Smooth muscle cell (in vitro differentiated cells): ENCODE measurements around the gene TRAK1. TPM values are rescaled to one million over a fixed set of nuclear protein-coding genes. Genes with fewer than 3 reads are reported as not detected.

Source experiments
- DNase-seq: peaks from one replicate; lab custom pipeline; 2025; ENCODE audit not compliant: unreplicated experiment; lab: John Stamatoyannopoulos, UW
- H2AFZ ChIP-seq: fragments of 200-600 bp; sonication (generic); 2 replicates; pipeline ENCODE4 v1.6.0; 2016; ENCODE audit warnings: antibody characterized with exemption, low read depth, mild to moderate bottlenecking
- H3F3A ChIP-seq: fragments of 200-600 bp; sonication (generic); 2 replicates; pipeline ENCODE4 v1.6.0; 2017; ENCODE audit warnings: antibody characterized with exemption, low read depth
- H3K27ac ChIP-seq: fragments of 200-600 bp; sonication (generic); 2 replicates; pipeline ENCODE4 v1.5.1; 2016; ENCODE audit warnings: low read depth, mild to moderate bottlenecking
- H3K27me3 ChIP-seq: fragments of 200-600 bp; sonication (generic); 2 replicates; pipeline ENCODE4 v1.6.1; 2016; ENCODE audit warnings: low read depth, mild to moderate bottlenecking
- H3K36me3 ChIP-seq: fragments of 200-600 bp; sonication (generic); 2 replicates; pipeline ENCODE4 v1.5.1; 2016; ENCODE audit warnings: low read depth
- H3K4me1 ChIP-seq: fragments of 200-600 bp; sonication (generic); 2 replicates; pipeline ENCODE4 v1.5.1; 2016; ENCODE audit warnings: low read depth
- H3K4me2 ChIP-seq: fragments of 200-600 bp; sonication (generic); 2 replicates; pipeline ENCODE4 v1.6.0; 2016; ENCODE audit warnings: mild to moderate bottlenecking
- H3K4me3 ChIP-seq: fragments of 200-600 bp; sonication (generic); 2 replicates; pipeline ENCODE4 v1.5.1; 2016; ENCODE audit warnings: mild to moderate bottlenecking
- H3K79me2 ChIP-seq: fragments of 200-600 bp; sonication (generic); 2 replicates; pipeline ENCODE4 v1.6.0; 2016; ENCODE audit warnings: low read depth, mild to moderate bottlenecking
- H3K9ac ChIP-seq: fragments of 200-600 bp; sonication (generic); 2 replicates; pipeline ENCODE4 v1.6.0; 2016; ENCODE audit warnings: low read depth
- H3K9me3 ChIP-seq: fragments of 200-600 bp; sonication (generic); replicated peaks from 2 replicates; pipeline ENCODE4 v1.5.1; 2016; ENCODE audit warnings: low read depth
- H4K20me1 ChIP-seq: fragments of 200-600 bp; sonication (generic); 2 replicates; pipeline ENCODE4 v1.6.0; 2016; ENCODE audit warnings: low read depth
- WGBS: methylation state at CpG from one replicate; pipeline ENCODE4 v1.1.7; 2016; ENCODE audit warnings: low lambda C conversion rate; 5-methylcytosine and 5-hydroxymethylcytosine counted together
- polyA plus RNA-seq: library from polyadenylated mRNA; unstranded; fragments of >200 nt; fragmentation: Nextera tagmentation; extraction: Ambion mirVana; gene quantifications from 2 replicates; pipeline ENCODE4 v1.2.1, GENCODE V29; 2016
- total RNA-seq: library from RNA; depleted of rRNA; stranded (reverse); fragments of >200 nt; gene quantifications from 2 replicates; pipeline ENCODE4 v1.2.3, GENCODE V29; 2014
- TF ChIP-seq, protein P1 (sequence below): fragments of 200-600 bp; sonication (generic); IDR thresholded peaks from 2 replicates; pipeline ENCODE4 v1.5.1; 2017; ENCODE audit warnings: borderline replicate concordance, mild to moderate bottlenecking, antibody characterized with exemption; ENCODE audit not compliant: insufficient read depth, poor library complexity, severe bottlenecking

TRAK1 gene
- total and polyA plus RNA-seq, 2 experiments from 2014 or later = 8.7 to 16.3 TPM

- H3F3A ChIP-seq = no peaks in the 10 kb centered on the region
- no peak overlapping the region for H3K4me2 ChIP-seq
- H3K4me1 ChIP-seq = no peaks in the 10 kb centered on the region
- DNase-seq = no peak
- no peak overlapping the region for H3K9ac ChIP-seq
- no peak overlapping the region for H3K4me3 ChIP-seq
- TF ChIP-seq, protein P1, sequence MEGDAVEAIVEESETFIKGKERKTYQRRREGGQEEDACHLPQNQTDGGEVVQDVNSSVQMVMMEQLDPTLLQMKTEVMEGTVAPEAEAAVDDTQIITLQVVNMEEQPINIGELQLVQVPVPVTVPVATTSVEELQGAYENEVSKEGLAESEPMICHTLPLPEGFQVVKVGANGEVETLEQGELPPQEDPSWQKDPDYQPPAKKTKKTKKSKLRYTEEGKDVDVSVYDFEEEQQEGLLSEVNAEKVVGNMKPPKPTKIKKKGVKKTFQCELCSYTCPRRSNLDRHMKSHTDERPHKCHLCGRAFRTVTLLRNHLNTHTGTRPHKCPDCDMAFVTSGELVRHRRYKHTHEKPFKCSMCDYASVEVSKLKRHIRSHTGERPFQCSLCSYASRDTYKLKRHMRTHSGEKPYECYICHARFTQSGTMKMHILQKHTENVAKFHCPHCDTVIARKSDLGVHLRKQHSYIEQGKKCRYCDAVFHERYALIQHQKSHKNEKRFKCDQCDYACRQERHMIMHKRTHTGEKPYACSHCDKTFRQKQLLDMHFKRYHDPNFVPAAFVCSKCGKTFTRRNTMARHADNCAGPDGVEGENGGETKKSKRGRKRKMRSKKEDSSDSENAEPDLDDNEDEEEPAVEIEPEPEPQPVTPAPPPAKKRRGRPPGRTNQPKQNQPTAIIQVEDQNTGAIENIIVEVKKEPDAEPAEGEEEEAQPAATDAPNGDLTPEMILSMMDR = no peak
- no peak overlapping the region for H3K27ac ChIP-seq
- H3K79me2 ChIP-seq = peaks cover 4% of the 10 kb centered on the region
- H3K9me3 ChIP-seq = no peaks in the 10 kb centered on the region
- H2AFZ ChIP-seq = no peak overlapping the region
- WGBS = 90% methylated on average over 5 of the region's 5 CpGs
- H3K27me3 ChIP-seq = no peaks in the 10 kb centered on the region
- H4K20me1 ChIP-seq = peaks cover 91% of the 10 kb centered on the region
- no peaks in the 10 kb centered on the region for H3K36me3 ChIP-seq
Observed at GRCh38 chr3:42148086-42148848, 57.1 kb downstream of the TRAK1 start.

DNA sequence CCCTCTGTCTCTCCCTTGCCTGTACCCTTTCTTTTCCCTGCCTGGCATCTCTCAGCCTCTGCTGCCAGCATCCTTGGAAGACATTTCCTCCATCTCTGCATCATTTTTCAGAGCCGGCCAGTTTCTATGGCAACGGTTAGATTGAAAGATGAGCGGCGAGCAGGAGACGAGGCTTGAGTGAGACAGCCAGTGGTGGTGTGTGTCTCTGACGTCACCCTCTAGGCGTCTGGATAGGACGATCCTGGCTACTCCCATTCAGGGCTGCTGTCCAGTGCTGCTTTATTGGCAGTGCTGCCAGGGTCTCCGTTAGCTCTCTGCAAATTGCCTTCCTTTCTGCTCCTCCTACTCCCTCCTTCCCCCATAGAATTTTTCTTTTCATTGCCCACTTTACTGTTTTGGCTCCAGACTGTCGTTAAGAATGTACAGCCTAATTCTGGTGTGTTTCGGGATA lies 57.9 kb downstream of the TRAK1 start:
- Histone ChIP-seq H3F3A (no peaks in the 10 kb centered on the region), H3K9ac (no peak overlapping the region), H3K79me2 (peaks cover 3% of the 10 kb centered on the region), H3K9me3 (no peaks in the 10 kb centered on the region), H3K27ac (no peak overlapping the region), H3K4me1 (no peaks in the 10 kb centered on the region), H2AFZ (no peak overlapping the region), H3K27me3 (no peaks in the 10 kb centered on the region), H3K4me2 (peak overlapping the region; percentile 26), H3K4me3 (no peak overlapping the region), H4K20me1 (peaks cover 91% of the 10 kb centered on the region), H3K36me3 (no peaks in the 10 kb centered on the region)
- 22% methylated on average over 11 of the region's 11 CpGs for WGBS
- TF ChIP-seq, protein P1 = no peak
- peak; percentile 13 for DNase-seq

GRCh38 chr3:42149532-42149931 lies 58.4 kb downstream of the TRAK1 start:
- DNase-seq = no peak
- Histone ChIP-seq H3K27me3 (no peaks in the 10 kb centered on the region), H3K9me3 (no peaks in the 10 kb centered on the region), H2AFZ (no peak overlapping the region), H3K4me2 (no peak overlapping the region), H3K79me2 (peaks cover 4% of the 10 kb centered on the region), H3K4me3 (no peak overlapping the region), H3K9ac (no peak overlapping the region), H3K36me3 (no peaks in the 10 kb centered on the region), H3F3A (no peaks in the 10 kb centered on the region), H4K20me1 (peaks cover 91% of the 10 kb centered on the region), H3K4me1 (no peaks in the 10 kb centered on the region), H3K27ac (no peak overlapping the region)
- TF ChIP-seq, protein P1 = no peak
- WGBS = 94% methylated on average over 8 of the region's 8 CpGs

- no peak overlapping the region for H3K4me2 ChIP-seq
- peaks cover 8% of the 10 kb centered on the region for H3K79me2 ChIP-seq
- no peak for DNase-seq
- no peak overlapping the region for H3K27ac ChIP-seq
- no peaks in the 10 kb centered on the region for H3K9me3 ChIP-seq
- no peaks in the 10 kb centered on the region for H3K27me3 ChIP-seq
- WGBS = 74% methylated on average over 3 of the region's 3 CpGs
- H3K4me3 ChIP-seq = no peak overlapping the region
- TF ChIP-seq, protein P1 = no peak
- no peak overlapping the region for H2AFZ ChIP-seq
- no peak overlapping the region for H3K9ac ChIP-seq
- H4K20me1 ChIP-seq = peaks cover 93% of the 10 kb centered on the region
- H3F3A ChIP-seq = no peaks in the 10 kb centered on the region
- H3K36me3 ChIP-seq = no peaks in the 10 kb centered on the region
- H3K4me1 ChIP-seq = no peaks in the 10 kb centered on the region
Observed at GRCh38 chr3:42149975-42150374, 58.8 kb downstream of the TRAK1 start.
